HG02759 (cell line): ENCODE data around the gene CDKAL1.
"Not testable (repeated sequence)": the region's sequence is repeated elsewhere in the genome, so short reads cannot be mapped to it uniquely, and the experiment has no call there.

Experiments
- ATAC-seq: cut with Tn5 transposase; IDR thresholded peaks from one replicate; pipeline ENCODE4 v1.9.1; 2021; ENCODE audit warnings: mild to moderate bottlenecking, moderate library complexity; ENCODE audit not compliant: unreplicated experiment

The CDKAL1 gene

GRCh38 chr6:20549398-20549797 is 15.1 kb downstream of the CDKAL1 start:
- not testable (repeated sequence) for ATAC-seq

GRCh38 chr6:20554326-20554725 is 20.1 kb downstream of the CDKAL1 start:
- ATAC-seq = no peak

GRCh38 chr6:20554817-20555216 is 20.6 kb downstream of the CDKAL1 start:
- no peak for ATAC-seq

GRCh38 chr6:20559924-20560551 is 25.8 kb downstream of the CDKAL1 start:
- ATAC-seq = no peak

- no peak for ATAC-seq
These were observed 29.1 kb downstream of the CDKAL1 start for GRCh38 chr6:20563377-20563776.

GRCh38 chr6:20564269-20564668 is 30.0 kb downstream of the CDKAL1 start:
- no peak for ATAC-seq

GRCh38 chr6:20564777-20565176 is 30.5 kb downstream of the CDKAL1 start:
- no peak for ATAC-seq

GRCh38 chr6:20565342-20565741 is 31.1 kb downstream of the CDKAL1 start:
- no peak for ATAC-seq

GRCh38 chr6:20566109-20566508 is 31.9 kb downstream of the CDKAL1 start:
- ATAC-seq = no peak

- no peak for ATAC-seq
These were observed 34.8 kb downstream of the CDKAL1 start for GRCh38 chr6:20569000-20569610.

GRCh38 chr6:20571261-20571660 is 37.0 kb downstream of the CDKAL1 start:
- ATAC-seq = no peak

GRCh38 chr6:20572288-20572687 is 38.0 kb downstream of the CDKAL1 start:
- no peak for ATAC-seq

- ATAC-seq = no peak
These were observed 38.7 kb downstream of the CDKAL1 start for GRCh38 chr6:20572940-20573339.

GRCh38 chr6:20574355-20574754 is 40.1 kb downstream of the CDKAL1 start:
- ATAC-seq = no peak

GRCh38 chr6:20575125-20575524 is 40.9 kb downstream of the CDKAL1 start:
- ATAC-seq = no peak

GRCh38 chr6:20575704-20576451 is 41.6 kb downstream of the CDKAL1 start:
- ATAC-seq = no peak

- no peak for ATAC-seq
These were observed 43.0 kb downstream of the CDKAL1 start for GRCh38 chr6:20577173-20577688.

GRCh38 chr6:20581070-20581469 is 46.8 kb downstream of the CDKAL1 start:
- ATAC-seq = no peak

GRCh38 chr6:20582586-20583443 is 48.6 kb downstream of the CDKAL1 start:
- ATAC-seq = no peak

- no peak for ATAC-seq
These were observed 49.2 kb downstream of the CDKAL1 start for GRCh38 chr6:20583444-20583800.

- ATAC-seq = no peak
These were observed 50.0 kb downstream of the CDKAL1 start for GRCh38 chr6:20584100-20584731.
